Brain microvascular endothelial cell (primary cell): Measurements from ENCODE around the gene PTBP1.
"Not testable (repeated sequence)": the region's sequence is repeated elsewhere in the genome, so short reads cannot be mapped to it uniquely, and the experiment has no call there.

ENCODE experiments used
- DNase-seq: peaks from one replicate; pipeline ENCODE4 v3.0.0-alpha.2; 2020
- H3K27ac ChIP-seq: fragments of 250-450 bp; sonication (Bioruptor Pico); 2 replicates; pipeline ENCODE4 v1.5.1; 2020; ENCODE audit warnings: mild to moderate bottlenecking, moderate library complexity
- H3K27me3 ChIP-seq: fragments of 250-450 bp; sonication (Bioruptor Pico); replicated peaks from 2 replicates; pipeline ENCODE4 v1.5.1; 2020; ENCODE audit warnings: mild to moderate bottlenecking
- H3K36me3 ChIP-seq: fragments of 250-450 bp; sonication (Bioruptor Pico); replicated peaks from 2 replicates; pipeline ENCODE4 v1.5.1; 2020; ENCODE audit warnings: mild to moderate bottlenecking
- H3K4me3 ChIP-seq: 2 replicates; pipeline ENCODE4 v1.5.1; 2011; ENCODE audit warnings: low read depth, mild to moderate bottlenecking, control low read depth, low read length, moderate library complexity
- in situ Hi-C: cut with HindIII; loops from 2 replicates; pipeline ENCODE4 v1.10.0; 2017; ENCODE audit warnings: low sequenced_read_pairs, low pct_ligation_motif_present
- TF ChIP-seq, protein P1 (sequence below): IDR thresholded peaks from 2 replicates; pipeline ENCODE4 v1.5.1; 2011; ENCODE audit warnings: low read depth, mild to moderate bottlenecking, moderate library complexity, low read length, control low read depth, inconsistent platforms; ENCODE audit errors: missing control alignments

The PTBP1 gene

DNA sequence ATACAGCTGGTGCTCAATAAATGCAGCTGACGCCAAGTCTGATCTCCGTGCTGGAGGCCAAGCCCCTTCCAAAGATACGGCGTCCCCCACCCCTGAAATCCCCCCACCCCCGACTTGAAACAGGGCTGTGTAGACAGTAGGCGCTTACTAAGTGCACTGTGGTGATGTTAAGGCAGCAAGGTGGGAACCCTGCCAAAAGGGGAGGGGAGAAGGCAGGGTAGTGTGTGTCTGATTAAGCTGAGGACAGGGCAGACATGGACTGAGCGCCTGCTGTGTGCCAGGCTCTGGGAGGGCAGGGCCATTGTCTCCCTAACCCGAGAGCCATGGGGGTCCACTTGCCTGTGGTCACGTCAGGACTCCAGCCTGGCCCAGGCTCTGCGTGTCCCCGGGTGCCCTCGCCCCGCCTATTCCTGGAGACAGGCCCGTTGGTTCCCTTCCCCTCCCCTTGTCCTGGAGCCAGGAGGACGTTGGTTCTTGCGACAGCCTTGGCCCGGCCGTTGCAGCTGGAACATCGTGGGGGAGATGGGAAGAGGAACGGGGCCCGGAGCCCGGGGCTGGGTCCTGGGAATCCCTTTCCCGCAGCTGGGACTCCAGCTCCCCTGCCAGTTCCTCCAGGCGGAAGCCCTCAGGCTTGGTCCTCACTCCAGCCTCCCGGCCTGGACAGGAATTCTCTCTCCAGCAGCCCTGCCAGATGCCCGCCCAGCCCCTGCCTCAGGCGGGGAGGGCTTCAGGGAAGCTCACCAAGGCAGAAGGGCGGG, 53.1 kb downstream of the PTBP1 start:
- peaks cover 15% of the 10 kb centered on the region for H3K27me3 ChIP-seq
- TF ChIP-seq, protein P1, sequence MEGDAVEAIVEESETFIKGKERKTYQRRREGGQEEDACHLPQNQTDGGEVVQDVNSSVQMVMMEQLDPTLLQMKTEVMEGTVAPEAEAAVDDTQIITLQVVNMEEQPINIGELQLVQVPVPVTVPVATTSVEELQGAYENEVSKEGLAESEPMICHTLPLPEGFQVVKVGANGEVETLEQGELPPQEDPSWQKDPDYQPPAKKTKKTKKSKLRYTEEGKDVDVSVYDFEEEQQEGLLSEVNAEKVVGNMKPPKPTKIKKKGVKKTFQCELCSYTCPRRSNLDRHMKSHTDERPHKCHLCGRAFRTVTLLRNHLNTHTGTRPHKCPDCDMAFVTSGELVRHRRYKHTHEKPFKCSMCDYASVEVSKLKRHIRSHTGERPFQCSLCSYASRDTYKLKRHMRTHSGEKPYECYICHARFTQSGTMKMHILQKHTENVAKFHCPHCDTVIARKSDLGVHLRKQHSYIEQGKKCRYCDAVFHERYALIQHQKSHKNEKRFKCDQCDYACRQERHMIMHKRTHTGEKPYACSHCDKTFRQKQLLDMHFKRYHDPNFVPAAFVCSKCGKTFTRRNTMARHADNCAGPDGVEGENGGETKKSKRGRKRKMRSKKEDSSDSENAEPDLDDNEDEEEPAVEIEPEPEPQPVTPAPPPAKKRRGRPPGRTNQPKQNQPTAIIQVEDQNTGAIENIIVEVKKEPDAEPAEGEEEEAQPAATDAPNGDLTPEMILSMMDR: no peak
- no peak overlapping the region for H3K27ac ChIP-seq

DNA sequence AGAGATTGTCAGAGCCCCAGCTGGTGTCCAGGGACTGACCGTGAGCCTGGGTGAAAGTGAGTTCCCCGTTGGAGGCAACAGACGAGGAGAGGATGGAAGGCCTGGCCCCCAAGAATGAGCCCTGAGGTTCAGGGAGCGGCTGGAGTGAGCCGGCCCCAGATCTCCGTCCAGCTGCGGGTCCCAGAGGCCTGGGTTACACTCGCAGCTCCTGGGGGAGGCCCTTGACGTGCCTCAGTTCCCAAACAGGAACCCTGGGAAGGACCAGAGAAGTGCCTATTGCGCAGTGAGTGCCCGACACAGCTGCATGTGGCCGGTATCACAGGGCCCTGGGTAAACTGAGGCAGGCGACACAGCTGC, 53.7 kb downstream of the PTBP1 start:
- no peak for DNase-seq
- Histone ChIP-seq H3K36me3 (no peaks in the 10 kb centered on the region), H3K27ac (no peak overlapping the region), H3K4me3 (no peak overlapping the region), H3K27me3 (peaks cover 11% of the 10 kb centered on the region)
- in situ Hi-C loops: no loop called here
- TF ChIP-seq, protein P1: no peak

More for the DNA sequence above, 53.1 kb downstream of the PTBP1 start:
- DNase-seq: peak; percentile 35
- H3K4me3 ChIP-seq: no peak overlapping the region
- in situ Hi-C loops: no loop called here
- H3K36me3 ChIP-seq: no peaks in the 10 kb centered on the region

DNA sequence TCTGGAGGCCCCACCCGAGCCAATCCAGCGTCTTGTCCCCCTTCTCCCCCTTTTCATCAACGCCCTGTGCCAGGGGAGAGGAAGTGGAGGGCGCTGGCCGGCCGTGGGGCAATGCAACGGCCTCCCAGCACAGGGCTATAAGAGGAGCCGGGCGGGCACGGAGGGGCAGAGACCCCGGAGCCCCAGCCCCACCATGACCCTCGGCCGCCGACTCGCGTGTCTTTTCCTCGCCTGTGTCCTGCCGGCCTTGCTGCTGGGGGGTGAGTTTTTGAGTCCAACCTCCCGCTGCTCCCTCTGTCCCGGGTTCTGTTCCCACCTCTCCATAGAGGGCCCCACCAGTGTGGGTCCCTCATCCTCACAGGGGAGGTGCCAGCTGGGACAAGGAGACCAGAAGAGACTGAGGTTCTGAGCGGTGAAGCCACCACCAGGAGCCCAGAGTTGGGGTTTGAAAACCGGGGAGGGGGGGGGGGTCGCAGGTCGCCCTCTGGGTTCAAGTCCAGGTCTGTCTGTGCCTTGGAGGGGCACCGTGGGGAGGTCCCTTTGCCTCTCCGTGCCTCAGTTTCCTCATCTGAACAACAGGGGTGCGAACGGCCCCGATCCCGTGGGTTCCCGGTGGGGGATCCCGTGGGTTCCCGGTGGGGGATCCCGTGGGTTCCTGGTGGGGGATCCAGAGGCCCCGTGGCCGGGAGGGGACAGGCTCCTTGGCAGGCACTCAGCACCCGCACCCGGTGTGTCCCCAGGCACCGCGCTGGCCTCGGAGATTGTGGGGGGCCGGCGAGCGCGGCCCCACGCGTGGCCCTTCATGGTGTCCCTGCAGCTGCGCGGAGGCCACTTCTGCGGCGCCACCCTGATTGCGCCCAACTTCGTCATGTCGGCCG, 55.1 kb downstream of the PTBP1 start, which contains the start of gene ELANE:
Gene ELANE (plus strand): TSS at position 168 of the 878 bp plus-strand sequence. CDS start 26 bp downstream, at position 194.
- no peak for DNase-seq
- in situ Hi-C loops: no loop called here
- Histone ChIP-seq H3K27me3 (peaks cover 8% of the 10 kb centered on the region), H3K4me3 (no peak within 1 kb of the TSS), H3K36me3 (no peaks in the 10 kb centered on the region), H3K27ac (no peak within 1 kb of the TSS)
- TF ChIP-seq, protein P1: no peak

DNA sequence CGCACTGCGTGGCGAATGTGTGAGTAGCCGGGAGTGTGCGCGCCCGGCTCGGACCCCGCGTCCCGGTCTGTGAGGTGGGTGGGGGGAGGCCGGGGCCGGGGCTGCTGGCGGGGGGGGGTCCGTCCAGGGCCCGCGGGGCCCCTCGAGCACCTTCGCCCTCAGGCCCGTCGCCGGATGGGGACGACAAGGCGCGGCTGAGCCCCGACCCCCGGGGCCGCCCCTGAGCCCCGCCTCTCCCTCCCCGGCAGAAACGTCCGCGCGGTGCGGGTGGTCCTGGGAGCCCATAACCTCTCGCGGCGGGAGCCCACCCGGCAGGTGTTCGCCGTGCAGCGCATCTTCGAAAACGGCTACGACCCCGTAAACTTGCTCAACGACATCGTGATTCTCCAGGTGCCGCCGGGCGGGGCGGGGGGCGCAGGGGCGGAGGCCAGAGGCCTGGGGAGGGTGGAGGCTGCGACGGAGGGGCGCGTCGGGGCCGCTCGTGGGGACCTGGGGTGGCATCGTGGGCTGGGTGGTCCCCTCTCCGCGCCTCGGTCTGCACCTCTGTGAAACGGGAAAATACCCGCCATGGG, 55.8 kb downstream of the PTBP1 start:
- Histone ChIP-seq H3K36me3 (no peaks in the 10 kb centered on the region), H3K27me3 (peaks cover 2% of the 10 kb centered on the region), H3K4me3 (no peak overlapping the region), H3K27ac (no peak overlapping the region)
- in situ Hi-C loops: no loop called here
- TF ChIP-seq, protein P1: no peak
- no peak for DNase-seq

DNA sequence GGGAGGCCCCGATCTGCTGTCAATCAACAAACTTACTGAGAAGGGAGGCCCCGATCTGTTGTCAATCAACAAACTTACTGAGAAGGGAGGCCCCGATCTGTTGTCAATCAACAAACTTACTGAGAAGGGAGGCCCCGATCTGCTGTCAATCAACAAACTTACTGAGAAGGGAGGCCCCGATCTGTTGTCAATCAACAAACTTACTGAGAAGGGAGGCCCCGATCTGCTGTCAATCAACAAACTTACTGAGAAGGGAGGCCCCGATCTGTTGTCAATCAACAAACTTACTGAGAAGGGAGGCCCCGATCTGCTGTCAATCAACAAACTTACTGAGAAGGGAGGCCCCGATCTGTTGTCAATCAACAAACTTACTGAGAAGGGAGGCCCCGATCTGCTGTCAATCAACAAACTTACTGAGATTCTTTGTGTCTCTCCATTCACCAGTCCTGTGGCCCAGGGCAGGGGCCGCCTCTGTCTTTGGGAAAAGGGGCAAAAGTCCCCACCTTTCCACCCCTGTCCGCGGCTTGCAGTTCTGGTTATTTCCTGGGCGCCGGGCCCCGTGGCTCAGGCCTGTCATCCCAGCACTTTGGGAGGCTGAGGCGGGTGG, 56.5 kb downstream of the PTBP1 start:
- H3K27me3 ChIP-seq, H3K4me3 ChIP-seq, in situ Hi-C loops, H3K36me3 ChIP-seq, H3K27ac ChIP-seq, DNase-seq: not testable (repeated sequence)
